Inflammatory macrophage treated with lipopolysaccharide for 4 hours (primary cell): Measurements from ENCODE around the gene NAA25.
"Not testable (repeated sequence)": the region's sequence is repeated elsewhere in the genome, so short reads cannot be mapped to it uniquely, and the experiment has no call there.

Experiments used
- DNase-seq: peaks from one replicate; pipeline ENCODE4 v3.0.0-alpha.2; 2020

Gene NAA25

DNA sequence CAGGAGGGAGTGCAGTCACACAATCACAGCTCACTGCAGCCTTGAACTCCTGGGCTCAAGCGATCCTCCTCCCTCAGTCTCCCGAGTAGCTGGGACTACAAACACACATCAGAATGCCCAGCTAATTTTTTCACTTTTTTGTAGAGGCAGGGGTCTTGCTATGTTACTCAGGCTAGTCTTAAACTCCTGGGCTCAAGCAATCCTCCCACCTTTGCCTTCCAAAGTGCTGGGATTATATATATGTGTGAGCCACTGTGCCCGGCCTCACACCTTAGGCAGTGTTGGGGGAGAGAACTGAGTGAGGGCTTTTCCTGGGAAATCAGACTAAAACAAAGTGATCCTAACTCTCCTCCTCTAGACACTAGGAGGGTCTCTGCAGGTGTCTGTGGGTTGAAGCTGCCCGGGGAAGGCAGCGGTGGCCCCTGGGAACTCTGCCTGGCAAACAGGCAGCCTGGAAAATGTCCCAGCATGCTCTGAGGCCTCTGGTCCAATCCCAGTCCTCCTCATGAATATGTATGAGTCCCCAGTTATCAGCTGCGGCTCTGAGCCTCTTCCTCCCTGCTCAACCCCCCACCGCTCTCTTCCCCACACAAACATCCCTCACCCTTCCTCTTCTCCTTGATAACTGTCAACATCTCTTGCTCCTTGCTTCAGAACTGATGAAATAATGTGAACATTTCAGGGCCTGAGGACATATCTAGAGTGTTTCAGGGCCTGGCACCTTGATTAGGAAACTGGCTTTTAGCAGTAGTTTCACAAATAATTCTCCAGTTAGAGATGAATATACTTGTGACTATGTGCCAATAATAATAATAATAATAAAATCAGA, 7.9 kb upstream of the NAA25 start:
- peak; percentile 84 for DNase-seq

DNA sequence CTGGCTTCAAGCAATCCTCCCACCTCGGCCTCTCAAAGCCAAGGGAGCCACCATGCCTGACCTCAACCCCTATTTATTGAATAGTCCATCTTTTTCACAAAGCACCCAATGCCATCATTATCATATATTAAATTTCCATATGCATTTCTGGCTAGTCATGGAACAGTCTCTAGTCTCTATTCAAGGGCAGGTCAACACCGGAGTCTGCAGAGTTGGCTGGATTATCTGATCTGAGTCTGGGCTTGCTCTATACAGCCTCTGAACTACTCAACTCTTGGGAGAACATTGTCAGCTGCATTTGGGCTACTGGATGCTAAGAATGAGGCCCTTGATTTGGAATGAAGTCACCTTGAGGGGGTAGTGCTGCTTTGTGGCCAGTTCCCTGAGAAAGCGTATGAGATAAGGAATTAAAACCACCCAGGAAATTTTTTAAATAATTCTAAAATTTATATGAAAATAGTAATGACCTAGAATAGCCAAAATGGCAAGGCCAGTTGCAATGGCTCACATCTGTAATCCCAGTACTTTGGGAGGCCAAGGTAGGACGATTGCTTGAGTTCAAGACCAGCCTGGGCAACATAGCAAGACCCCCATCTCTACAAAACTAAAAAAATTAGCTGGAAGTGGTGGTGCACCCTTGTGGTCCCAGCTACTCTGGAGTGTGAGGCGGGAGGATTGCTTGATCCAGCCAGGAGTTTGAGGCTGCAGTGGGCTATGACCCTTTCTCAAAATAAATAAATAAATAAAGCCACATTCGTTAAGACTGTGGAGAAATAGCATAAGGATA, 6.9 kb upstream of the NAA25 start:
- DNase-seq: no peak

GRCh38 chr12:112112409-112113133, 4.0 kb upstream of the NAA25 start:
- no peak for DNase-seq

- DNase-seq: no peak
Measured at GRCh38 chr12:112111931-112112330, 3.3 kb upstream of the NAA25 start.

- not testable (repeated sequence) for DNase-seq
Measured at GRCh38 chr12:112110787-112111662, 2.4 kb upstream of the NAA25 start.

GRCh38 chr12:112107306-112108201, 1.0 kb downstream of the NAA25 start:
- peak; percentile 49 for DNase-seq

- DNase-seq: no peak
Measured at GRCh38 chr12:112105891-112106290, 2.7 kb downstream of the NAA25 start.

GRCh38 chr12:112103758-112104503, 4.7 kb downstream of the NAA25 start:
- DNase-seq: no peak

GRCh38 chr12:112102746-112103145, 5.8 kb downstream of the NAA25 start:
- DNase-seq: not testable (repeated sequence)

- DNase-seq: no peak
Measured at GRCh38 chr12:112102127-112102526, 6.5 kb downstream of the NAA25 start.

GRCh38 chr12:112100500-112100899, 8.1 kb downstream of the NAA25 start:
- DNase-seq: not testable (repeated sequence)

- no peak for DNase-seq
Measured at GRCh38 chr12:112097641-112098040, 10.9 kb downstream of the NAA25 start.

DNA sequence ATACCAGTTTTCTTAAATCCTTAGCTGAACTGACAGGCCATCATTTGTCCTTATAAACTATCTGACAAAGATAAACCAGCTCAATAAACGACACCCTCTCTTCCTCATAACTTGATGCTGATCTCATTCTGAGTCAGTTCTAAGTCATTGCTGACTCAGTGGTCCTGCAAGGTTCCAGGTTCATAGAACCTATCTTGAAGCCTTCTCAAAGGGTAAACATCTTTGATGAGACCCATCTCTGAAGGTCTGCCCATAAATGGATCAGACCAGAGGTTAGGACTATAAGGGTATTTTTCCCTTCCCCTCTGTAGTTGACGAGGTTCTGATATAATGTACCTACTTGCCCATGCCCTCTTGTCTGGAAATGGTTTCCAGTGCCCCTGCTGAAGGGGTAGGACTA, 11.9 kb downstream of the NAA25 start:
- DNase-seq: peak; percentile 83

DNA sequence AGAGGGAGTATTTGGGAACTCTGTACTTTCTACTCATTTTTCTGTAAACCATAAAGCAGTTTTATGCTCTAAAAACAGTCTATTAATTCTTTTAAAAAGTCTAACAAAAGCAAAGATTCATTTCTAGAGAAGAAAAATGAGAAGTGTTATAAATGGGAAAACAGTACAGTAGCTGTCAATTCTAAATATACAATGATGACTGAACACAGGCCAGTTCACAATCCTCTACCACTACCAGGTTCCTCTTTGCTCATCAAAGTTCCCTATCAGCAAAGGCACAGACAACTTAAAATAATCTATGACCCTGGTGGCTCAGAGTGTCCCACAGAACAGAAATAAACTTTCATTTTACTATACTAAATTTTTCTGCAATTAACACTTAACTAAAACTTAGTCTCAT, 12.5 kb downstream of the NAA25 start:
- DNase-seq: peak; percentile 83

DNA sequence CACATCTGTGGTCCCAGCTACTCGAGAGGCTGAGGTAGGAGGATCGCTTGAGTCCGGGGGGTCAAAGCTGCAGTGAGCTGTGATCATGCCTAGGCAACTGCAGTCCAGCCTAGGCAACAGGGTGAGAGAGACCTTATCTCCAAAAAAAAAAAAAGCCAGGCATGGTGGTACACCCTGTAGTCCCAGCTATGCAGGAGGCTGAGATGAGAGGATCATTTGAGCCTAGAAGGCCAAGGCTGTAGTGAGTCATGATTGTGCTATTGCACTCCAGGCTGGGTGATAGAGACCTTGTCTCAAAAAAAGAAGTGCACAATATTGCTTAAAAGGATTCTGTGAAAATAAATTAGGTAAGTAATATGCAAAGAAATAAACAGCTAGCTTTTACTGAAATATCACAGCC, 17.0 kb downstream of the NAA25 start:
- no peak for DNase-seq

- DNase-seq: no peak
Measured at GRCh38 chr12:112087851-112088250, 20.7 kb downstream of the NAA25 start.

- DNase-seq: no peak
Measured at GRCh38 chr12:112087055-112087850, 21.3 kb downstream of the NAA25 start.

- no peak for DNase-seq
Measured at GRCh38 chr12:112066566-112066965, 42.0 kb downstream of the NAA25 start.

- DNase-seq: no peak
Measured at GRCh38 chr12:112063273-112063672, 45.3 kb downstream of the NAA25 start.

DNA sequence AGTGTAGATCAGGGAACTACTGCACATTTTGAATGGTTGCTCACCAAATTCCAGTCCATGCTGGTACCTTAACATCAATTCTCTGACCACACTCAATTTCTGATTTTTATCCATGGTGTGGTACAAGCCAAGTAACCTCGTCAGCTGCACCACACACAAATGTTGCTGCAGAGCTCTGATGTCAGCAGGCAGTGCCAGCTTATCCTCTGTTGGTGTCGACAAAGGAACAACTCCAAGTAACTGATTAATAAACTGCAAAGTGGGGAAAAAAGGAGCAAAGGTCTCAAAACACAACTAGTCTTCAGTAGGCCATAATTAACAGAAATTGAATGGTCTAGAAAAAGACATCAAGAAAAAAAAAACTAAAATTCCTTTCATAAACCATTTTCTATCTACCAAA, 47.4 kb downstream of the NAA25 start:
- no peak for DNase-seq
